Left lobe of liver (tissue), 2 donors: ENCODE data around the gene CHRNB4. TPM values are rescaled to one million over a fixed set of nuclear protein-coding genes. Genes with fewer than 3 reads are reported as not detected.
"Not testable (repeated sequence)": the region's sequence is repeated elsewhere in the genome, so short reads cannot be mapped to it uniquely, and the experiment has no call there.

Experiments
- ATAC-seq: fragments of 200-7000 bp; cut with Tn5 transposase; one replicate; pipeline ENCODE4 v1.9.1; 2020; ENCODE audit warnings: mild to moderate bottlenecking, moderate library complexity
- DNase-seq: peaks from one replicate; pipeline ENCODE4 v3.0.0-alpha.2; 2020; ENCODE audit warnings: low spot score
- total RNA-seq: library from RNA; stranded (reverse); gene quantifications from one replicate; pipeline ENCODE4 v1.2.1, GENCODE V29; 2021
- donor health status: DM: no; HTN: no; CAD: no; lungs with moderate emphysema.
- donor health status: DM: no; HTN: yes; CAD: no.

Gene CHRNB4
- total RNA-seq, 1 donor from 2014 or later, result not detected

DNA sequence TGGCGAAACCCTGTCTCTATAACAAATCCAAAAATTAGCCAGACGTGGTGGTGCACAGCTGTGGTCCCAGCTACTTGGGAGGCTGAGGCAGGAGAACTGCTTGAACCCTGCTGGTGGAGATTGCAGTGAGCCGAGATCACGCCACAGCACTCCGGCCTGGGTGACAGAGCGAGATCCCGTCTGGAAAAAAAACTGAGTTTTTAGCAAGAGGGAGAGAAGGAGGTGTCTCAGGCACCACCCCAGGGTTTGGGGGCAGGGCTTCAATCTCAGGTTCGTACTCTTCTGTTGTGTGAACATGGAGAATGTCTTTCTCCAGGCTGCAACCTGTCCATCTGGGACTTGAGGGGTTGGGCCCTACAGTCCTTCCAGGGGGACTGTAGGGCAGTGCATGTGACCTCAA is 22.9 kb downstream of the CHRNB4 start:
- peak; percentile 10 for ATAC-seq
- no peak for DNase-seq

DNA sequence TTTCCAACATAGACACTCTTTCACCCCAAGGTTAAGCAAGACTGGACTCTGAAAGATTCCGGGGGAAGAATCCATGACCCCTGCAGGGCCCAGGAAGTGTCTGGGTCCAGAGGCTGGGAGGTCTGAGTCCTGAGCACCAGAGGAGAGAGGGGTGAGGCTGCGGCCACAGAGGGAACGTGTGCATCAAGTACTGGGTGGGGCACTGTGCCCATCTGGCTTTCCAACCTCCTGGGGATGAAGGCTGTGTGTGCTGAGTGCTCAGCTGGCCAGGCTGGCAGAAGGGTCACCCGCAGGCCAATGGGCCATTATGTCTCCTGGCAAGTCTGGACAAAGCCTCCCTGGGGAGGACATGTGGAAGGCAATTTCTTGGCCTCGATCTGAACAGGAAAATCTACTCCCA is 23.5 kb downstream of the CHRNB4 start:
- no peak for ATAC-seq
- no peak for DNase-seq

DNA sequence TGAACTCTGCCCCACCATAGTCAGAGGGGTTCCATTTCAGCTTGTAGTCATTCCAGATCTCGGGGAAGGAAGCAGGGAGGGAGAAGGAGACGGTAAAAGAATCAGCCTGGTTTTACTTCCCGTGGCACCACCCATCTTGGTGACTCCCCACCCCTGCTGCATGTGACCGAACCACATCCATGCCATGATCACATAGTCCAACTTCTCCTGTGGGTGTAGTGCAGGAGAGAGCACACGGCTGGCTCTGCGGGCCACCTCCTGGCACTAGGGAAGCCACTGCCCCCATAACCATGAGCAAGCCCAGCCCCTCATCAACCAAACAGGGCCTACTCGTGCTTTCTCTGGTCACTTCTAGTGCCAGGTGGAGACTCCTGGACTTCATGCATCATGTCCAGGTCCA is 23.9 kb downstream of the CHRNB4 start:
- DNase-seq (no peak), ATAC-seq (no peak)

DNA sequence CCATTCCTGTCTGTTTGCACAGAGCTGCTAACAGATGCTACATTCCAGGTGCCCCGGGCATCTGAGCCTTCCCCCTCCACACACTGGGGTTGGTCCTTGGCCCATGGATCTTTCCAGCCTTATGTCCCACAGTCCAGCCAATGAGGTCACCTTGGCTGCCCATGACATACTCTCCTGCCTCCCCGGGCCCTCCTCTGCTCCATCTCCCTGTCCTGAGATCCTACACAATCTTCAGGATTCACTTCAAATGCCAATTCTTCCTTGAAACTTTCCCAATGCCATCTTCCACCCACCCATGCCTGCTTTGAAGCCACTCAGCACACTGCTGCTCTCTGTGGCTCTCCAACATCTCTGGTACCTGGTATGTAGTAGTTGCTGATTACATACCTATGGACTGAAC is 24.5 kb downstream of the CHRNB4 start:
- no peak for ATAC-seq
- no peak for DNase-seq

DNA sequence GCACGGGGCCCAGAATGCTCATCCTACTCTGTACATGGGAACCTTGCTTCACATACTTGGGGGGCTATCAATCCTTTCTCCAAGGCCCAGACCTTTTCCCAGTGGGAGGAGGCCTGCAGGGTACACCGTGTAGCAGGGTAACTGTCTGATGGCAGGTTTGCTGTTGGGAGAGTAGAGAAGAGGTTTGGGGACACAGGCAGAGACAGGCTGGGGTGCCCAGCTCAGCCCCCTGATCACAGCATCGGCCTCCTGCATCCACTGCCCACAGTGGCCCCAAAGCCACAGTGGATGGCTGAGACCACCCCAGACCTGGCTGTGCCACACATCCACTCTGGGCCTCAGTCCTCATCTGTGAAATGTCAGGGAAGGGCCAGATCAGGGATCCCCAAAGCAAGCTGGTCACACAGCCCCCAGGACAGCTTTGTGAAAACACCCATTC is 25.8 kb downstream of the CHRNB4 start:
- DNase-seq, result no peak
- ATAC-seq, result no peak

DNA sequence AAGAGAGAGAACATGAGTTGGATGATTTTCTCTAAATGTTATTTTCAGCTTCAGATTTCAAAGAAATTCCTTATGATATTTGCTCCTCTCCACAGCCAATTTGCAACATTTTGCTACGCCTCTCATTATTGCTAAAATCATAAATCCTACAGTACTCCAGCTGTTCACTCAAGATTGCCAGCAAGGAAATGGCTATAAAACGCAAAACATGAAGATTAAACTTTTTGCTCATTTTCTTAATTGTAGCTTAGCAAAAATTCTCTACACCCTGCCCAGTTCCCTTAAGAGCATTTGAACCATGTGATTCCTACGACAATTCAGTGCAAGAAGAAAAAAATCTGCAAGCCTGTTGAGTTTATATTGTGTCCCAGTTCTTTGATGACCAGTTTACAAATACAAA is 27.0 kb downstream of the CHRNB4 start:
- DNase-seq (no peak), ATAC-seq (no peak)

DNA sequence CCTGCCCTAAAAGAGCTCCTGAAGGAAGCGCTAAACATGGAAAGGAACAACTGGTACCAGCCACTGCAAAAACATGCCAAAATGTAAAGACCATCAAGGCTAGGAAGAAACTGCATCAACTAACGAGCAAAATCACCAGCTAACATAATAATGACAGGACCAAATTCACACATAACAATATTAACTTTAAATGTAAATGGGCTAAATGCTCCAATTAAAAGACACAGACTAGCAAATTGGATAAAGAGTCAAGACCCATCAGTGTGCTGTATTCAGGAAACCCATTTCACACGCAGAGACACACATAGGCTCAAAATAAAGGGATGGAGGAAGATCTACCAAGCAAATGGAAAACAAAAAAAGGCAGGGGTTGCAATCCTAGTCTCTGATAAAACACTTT is 31.5 kb downstream of the CHRNB4 start:
- DNase-seq, ATAC-seq: not testable (repeated sequence)

DNA sequence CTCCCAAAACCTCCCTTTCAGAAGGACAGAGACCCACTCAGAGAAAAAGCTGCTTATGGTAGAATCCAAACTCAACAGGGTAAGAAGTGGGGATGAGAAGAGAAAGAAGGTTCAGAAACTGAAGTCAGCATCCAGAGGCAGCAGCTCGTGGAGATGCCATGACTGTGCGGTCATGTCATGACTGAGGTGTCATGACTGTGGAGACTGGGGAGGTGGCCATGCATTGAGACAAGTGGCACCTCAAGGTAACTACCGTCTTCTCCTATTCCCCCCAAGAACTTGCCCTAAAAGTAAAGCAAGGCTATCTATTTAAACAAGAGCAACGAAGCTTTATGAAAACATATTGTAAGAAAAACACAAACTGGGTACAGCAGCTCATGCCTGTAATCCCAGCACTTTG is 35.3 kb downstream of the CHRNB4 start:
- DNase-seq, result no peak
- ATAC-seq, result no peak

DNA sequence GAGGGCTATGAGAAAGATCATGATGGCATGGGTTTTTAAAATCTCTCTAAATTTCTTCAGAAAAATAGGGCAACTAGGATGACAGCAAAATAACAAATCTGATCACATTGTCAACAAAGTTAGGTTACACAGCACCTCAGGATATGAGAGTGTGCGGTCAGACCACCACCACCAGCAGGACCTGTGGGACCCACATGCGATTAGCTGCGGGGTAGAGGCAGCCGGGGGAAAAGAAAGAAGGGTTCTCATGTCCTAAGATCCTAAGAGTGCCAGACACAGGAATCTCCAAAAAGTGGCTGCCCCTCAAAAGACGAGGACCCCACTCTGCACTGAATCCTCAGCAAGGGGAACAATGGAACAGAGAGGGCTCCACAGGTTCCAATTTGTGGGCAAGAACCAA is 35.8 kb downstream of the CHRNB4 start:
- ATAC-seq, result no peak
- DNase-seq, result no peak

DNA sequence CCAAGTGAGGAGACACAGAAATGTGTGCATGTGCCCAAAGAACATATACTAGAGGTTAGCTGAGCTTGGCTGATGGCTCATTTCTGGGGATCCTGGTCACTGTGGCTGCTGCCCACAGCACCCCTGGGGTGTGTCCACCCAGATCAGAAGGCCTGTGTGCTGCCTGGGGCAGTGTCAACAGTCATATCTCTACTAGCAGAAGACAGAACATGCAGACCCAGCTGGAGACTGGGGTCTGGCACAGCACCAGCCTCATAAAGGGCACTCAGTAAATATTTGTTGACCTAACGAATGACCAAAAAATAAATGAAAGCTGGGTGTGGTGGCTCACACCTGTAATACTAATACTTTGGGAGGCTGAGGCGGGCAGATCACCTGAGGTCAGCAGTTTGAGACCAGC is 36.6 kb downstream of the CHRNB4 start:
- DNase-seq (no peak), ATAC-seq (no peak)

DNA sequence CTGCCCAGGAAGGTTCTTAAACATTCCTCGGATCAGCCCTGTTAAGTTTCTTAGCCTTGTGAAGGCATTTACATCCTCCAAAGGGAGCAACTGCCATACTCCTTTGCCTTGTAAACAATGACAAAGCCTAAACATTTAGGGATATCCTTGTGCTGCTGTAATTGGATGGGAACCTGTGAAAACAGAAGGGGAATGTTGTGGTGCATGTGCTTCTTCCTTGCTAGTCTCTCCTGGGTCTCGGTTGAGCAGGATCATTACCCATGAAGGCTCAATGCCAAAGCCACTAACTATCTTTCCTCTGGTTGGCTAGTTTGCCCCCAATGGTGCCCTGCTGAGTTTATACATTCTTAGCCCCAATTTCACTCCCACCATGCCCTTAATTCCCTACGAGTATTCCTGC is 37.5 kb downstream of the CHRNB4 start:
- no peak for ATAC-seq
- DNase-seq, result no peak

DNA sequence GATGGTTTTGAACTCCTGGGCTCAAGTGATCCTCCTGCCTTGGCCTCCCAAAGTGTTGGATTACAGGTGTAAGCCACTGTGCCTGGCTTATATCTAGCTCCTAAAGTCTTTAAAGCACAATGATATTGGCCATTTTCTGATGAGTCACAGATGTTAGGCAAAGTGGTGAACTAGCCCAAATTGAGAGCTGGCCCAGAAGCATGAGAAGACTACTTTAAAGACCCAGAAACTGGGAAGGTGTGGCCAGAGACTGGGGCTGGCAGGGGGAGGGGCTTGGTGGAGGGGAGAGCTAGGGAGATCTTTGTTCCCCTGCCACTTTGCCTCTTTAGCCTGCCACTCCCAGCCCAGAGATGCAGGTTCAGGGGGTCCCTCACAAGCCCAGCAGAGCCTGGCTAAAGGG is 41.8 kb downstream of the CHRNB4 start:
- no peak for ATAC-seq

DNA sequence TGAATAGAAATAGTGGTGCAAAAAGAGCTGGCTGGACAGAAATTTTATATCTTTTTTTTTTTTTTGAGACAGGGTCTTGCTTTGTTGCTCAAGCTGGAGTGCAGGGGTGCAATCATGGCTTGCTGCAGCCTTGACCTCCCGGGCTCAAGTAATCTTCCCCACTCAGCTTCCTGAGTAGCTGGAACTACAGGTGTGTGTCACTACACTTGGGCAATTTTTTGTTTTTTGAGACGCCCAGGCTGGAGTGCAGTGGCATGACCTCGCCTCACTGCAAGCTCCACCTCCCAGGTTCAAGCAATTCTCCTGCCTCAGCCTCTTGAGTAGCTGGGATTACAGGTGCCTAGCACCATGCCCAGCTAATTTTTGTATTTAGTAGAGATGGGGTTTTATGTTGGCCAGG is 42.7 kb downstream of the CHRNB4 start:
- ATAC-seq, result no peak
- no peak for DNase-seq

More for the DNA sequence above, 41.8 kb downstream of the CHRNB4 start:
- no peak for DNase-seq

DNA sequence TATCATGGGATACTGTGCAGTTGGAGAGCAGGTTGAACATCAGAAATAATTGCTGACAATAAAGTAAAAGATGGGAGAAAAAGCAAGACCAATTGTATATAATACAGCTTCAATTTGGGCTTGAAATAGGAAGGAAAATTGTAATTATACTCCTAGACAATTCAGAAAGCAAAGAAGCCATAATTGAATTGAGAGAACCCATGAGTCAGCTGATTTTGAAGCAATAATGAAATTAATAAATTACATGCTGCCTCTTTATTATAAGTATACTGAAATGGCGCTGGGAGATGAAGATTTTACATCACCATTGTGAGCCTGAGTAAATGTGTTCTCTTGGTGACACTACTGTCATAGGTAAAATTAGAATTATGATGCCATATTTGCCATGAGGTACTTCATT is 43.4 kb downstream of the CHRNB4 start:
- ATAC-seq, result no peak
- DNase-seq, result no peak

DNA sequence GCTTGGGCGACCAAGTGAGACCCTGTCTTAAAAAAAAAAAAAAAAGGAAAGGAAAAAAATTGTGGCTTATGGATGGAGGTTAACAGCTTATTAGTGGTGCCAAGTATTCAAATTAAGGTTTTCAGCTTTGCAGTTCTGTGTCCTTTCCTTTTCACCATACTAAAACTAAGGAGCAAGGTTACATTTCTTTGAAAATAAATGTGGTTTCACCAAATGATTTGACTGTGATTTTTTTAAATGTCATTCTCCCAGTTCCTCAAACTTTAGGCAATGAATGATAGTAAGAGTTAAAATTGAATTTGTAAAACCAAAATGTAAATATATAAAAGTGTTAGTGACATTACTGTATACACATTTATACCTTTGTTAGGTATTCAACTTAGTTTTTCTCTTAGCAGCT is 66.1 kb downstream of the CHRNB4 start:
- DNase-seq (no peak), ATAC-seq (no peak)

Other genes starting within 250 kb of the CHRNB4 start
- gene IREB2, start 203.0 kb downstream of the CHRNB4 start, total RNA-seq, result 25.1 TPM
- 5.4 TPM for gene HYKK, start 133.6 kb downstream of the CHRNB4 start, total RNA-seq
- gene PSMA4, start 100.8 kb downstream of the CHRNB4 start, total RNA-seq, result 59.2 TPM
- 0.35 TPM for gene CHRNA5, start 75.7 kb downstream of the CHRNB4 start, total RNA-seq
- gene CHRNA3, start 20.2 kb downstream of the CHRNB4 start, total RNA-seq, result not detected
- 0.86 TPM for gene ADAMTS7, start 170.3 kb upstream of the CHRNB4 start, total RNA-seq
- 96.5 TPM for gene MORF4L1, start 231.7 kb upstream of the CHRNB4 start, total RNA-seq